K562 (cell line): ENCODE results near the gene LRRC47. TPM values are rescaled to one million over a fixed set of nuclear protein-coding genes. Genes with fewer than 3 reads are reported as not detected.

ENCODE experiments used
- ATAC-seq: fragments of 200-7000 bp; cut with Tn5 transposase; 3 replicates; pipeline ENCODE4 v1.9.1; 2020; ENCODE audit warnings: moderate library complexity
- BruUV-seq: library from RNA; stranded (reverse); fragments of 400-500 nt; replicated peaks from 2 replicates; lab custom pipeline; 2021; lab: Mats Ljungman, UMichigan
- CTCF ChIA-PET: fragments of 300-600 bp; formaldehyde crosslinking; extraction: SDS; loops from one replicate; lab custom pipeline; 2021; ENCODE audit warnings: low intra/inter-chr PET ratio; lab: Yijun Ruan, JAX
- POLR2A ChIA-PET: fragments of 300-600, 350-650 bp; sonication (Branson Sonifier 250); formaldehyde crosslinking; extraction: SDS; loops from one replicate; lab custom pipeline; 2021; ENCODE audit warnings: antibody characterized with exemption, inconsistent platforms; lab: Yijun Ruan, JAX
- DNase-seq, 4 experiments: peaks; one replicate each; pipeline versions ENCODE4 v3.0.0 to v3.0.0-alpha.2; 2011 to 2018; ENCODE audit warnings: low spot score in 3 of 4, mixed read lengths in 3 of 4; ENCODE audit errors: extremely low read depth in 1 of 4
- FAIRE-seq: peaks from 2 replicates; lab custom pipeline; 2011; peaks lifted over from hg19 to GRCh38; lab: Jason Lieb, UNC
- H2AFZ ChIP-seq: 2 replicates; pipeline ENCODE4 v1.6.0; 2011; ENCODE audit warnings: low read depth, low read length, control low read depth, inconsistent platforms
- H3K27ac ChIP-seq: fragments of 200-600 bp; 3 replicates; pipeline ENCODE4 v1.8.0; 2011; ENCODE audit warnings: low read depth, mild to moderate bottlenecking, control low read depth, inconsistent platforms, low read length, moderate library complexity, mixed read lengths; ENCODE audit errors: extremely low read depth
- H3K27me3 ChIP-seq, 2 experiments: fragments of 300-600 bp in 1 of 2; 2 replicates in 1 of 2; 3 replicates in 1 of 2; pipeline versions ENCODE4 v1.6.0 to v1.8.0; 2011; ENCODE audit warnings: inconsistent platforms in 2 of 2, low read length in 2 of 2, mild to moderate bottlenecking in 1 of 2, mixed read lengths in 1 of 2, moderate library complexity in 1 of 2; ENCODE audit not compliant: control insufficient read depth in 2 of 2, insufficient read depth in 2 of 2
- H3K36me3 ChIP-seq: fragments of 300-600 bp; 3 replicates; pipeline ENCODE4 v1.8.0; 2011; ENCODE audit warnings: mild to moderate bottlenecking, low read length, inconsistent platforms; ENCODE audit not compliant: control insufficient read depth, insufficient read depth
- H3K4me1 ChIP-seq, 2 experiments: fragments of 200-600 bp in 1 of 2; replicated peaks in 1 of 2; 2 replicates in 1 of 2; 3 replicates in 1 of 2; pipeline versions ENCODE4 v1.5.1 to v1.8.0; 2011; ENCODE audit warnings: inconsistent platforms in 2 of 2, low read length in 2 of 2, mild to moderate bottlenecking in 1 of 2, mixed read lengths in 1 of 2, moderate library complexity in 1 of 2; ENCODE audit not compliant: control insufficient read depth in 2 of 2, insufficient read depth in 2 of 2
- H3K4me2 ChIP-seq: 2 replicates; pipeline ENCODE4 v1.6.1; 2011; ENCODE audit warnings: low read length, control low read depth, inconsistent platforms, mixed read lengths; ENCODE audit not compliant: insufficient read depth
- H3K4me3 ChIP-seq: fragments of 200-600 bp; sonication (generic), shearing (Covaris generic); 2 replicates; pipeline ENCODE4 v1.5.1; 2016; ENCODE audit warnings: control low read depth, inconsistent platforms
- H3K79me2 ChIP-seq: fragments of 200-600 bp; 3 replicates; pipeline ENCODE4 v1.8.0; 2011; ENCODE audit warnings: low read length, inconsistent platforms; ENCODE audit not compliant: control insufficient read depth, insufficient read depth
- H3K9ac ChIP-seq, 2 experiments: 2 replicates each; pipeline versions ENCODE4 v1.6.0 to v1.6.1; 2011; ENCODE audit warnings: low read depth in 2 of 2, low read length in 2 of 2, control low read depth in 1 of 2, inconsistent platforms in 1 of 2, mild to moderate bottlenecking in 1 of 2, mixed read lengths in 1 of 2; ENCODE audit not compliant: insufficient read depth in 1 of 2
- H3K9me1 ChIP-seq: one replicate; pipeline ENCODE4 v1.6.0; 2011; ENCODE audit warnings: inconsistent platforms, mild to moderate bottlenecking, low read length, moderate library complexity; ENCODE audit not compliant: control insufficient read depth, insufficient read depth
- H3K9me3 ChIP-seq: replicated peaks from 2 replicates; pipeline ENCODE4 v1.5.1; 2011; ENCODE audit warnings: low read depth, low read length, inconsistent platforms; ENCODE audit not compliant: control insufficient read depth, insufficient read depth
- H4K20me1 ChIP-seq: replicated peaks from 2 replicates; pipeline ENCODE4 v1.6.1; 2011; ENCODE audit warnings: low read length, inconsistent platforms, mixed read lengths; ENCODE audit not compliant: control insufficient read depth, insufficient read depth
- NBN ChIP-seq: fragments of 450-650 bp; IDR thresholded peaks from 2 replicates; pipeline ENCODE4 v1.6.1; 2016; ENCODE audit warnings: low read depth, mild to moderate bottlenecking
- REST ChIP-seq, 2 experiments: fragments of 450-650 bp; formaldehyde crosslinking in 1 of 2; IDR thresholded peaks; 2 replicates each; pipeline versions ENCODE4 v1.4.0 to v1.6.1; 2014 to 2020; ENCODE audit warnings: mild to moderate bottlenecking in 2 of 2, borderline replicate concordance in 1 of 2, low read depth in 1 of 2
- ZNF277 ChIP-seq: fragments of 250-450 bp; sonication (Bioruptor Pico); IDR thresholded peaks from 2 replicates; pipeline ENCODE4 v1.8.0; 2022; ENCODE audit warnings: inconsistent platforms, mild to moderate bottlenecking, moderate library complexity, borderline replicate concordance
- WGBS: fragments of 100-300 bp; shearing (Covaris generic); methylation state at CpG from one replicate; pipeline ENCODE4 v1.1.6; 2016; ENCODE audit warnings: low coverage, mixed read lengths; ENCODE audit not compliant: insufficient coverage; ENCODE audit errors: missing lambda C conversion rate; 5-methylcytosine and 5-hydroxymethylcytosine counted together
- in situ Hi-C: fragments of 300-500 bp; cut with MboI; formaldehyde crosslinking; loops from 4 replicates; pipeline ENCODE4 v1.15.0; 2018; ENCODE audit warnings: inconsistent platforms, mixed read lengths
- intact Hi-C: fragments of 100-400 bp; cut with micrococcal nuclease; formaldehyde crosslinking; loops from 2 replicates; pipeline ENCODE4 v1.14.2; 2022
- polyA plus RNA-seq, 8 experiments: library from polyadenylated mRNA; depleted of rRNA in 4 of 8; stranded (reverse) in 5 of 8; unstranded in 3 of 8; fragments of >200 nt; fragmentation: Nextera tagmentation in 2 of 8; fragmentation: Illumina TruSeq in 1 of 8; extraction: Ambion mirVana in 2 of 8; extraction: Trizol in 1 of 8; gene quantifications; 2 replicates each; pipeline versions ENCODE4 v1.2.1 to v1.2.3, GENCODE V29; 2011 to 2014; ENCODE audit warnings: inconsistent platforms in 1 of 8, missing spikeins in 1 of 8
- total RNA-seq, 7 experiments: library from RNA; depleted of rRNA in 6 of 7; stranded (reverse); fragments of >200 nt in 6 of 7; fragmentation: Illumina TruSeq in 2 of 7; extraction: Trizol in 2 of 7; gene quantifications; 2 replicates each; pipeline versions ENCODE4 v1.2.1 to v1.2.3, GENCODE V29; 2011 to 2021; ENCODE audit warnings: low replicate concordance in 1 of 7

LRRC47 gene
- total and polyA plus RNA-seq, 9 of the 15 experiments (the other 6 are each of a cell fraction or from before 2014, with no cell fraction given): 4.6 to 68.0 (median 35.9) TPM

DNA sequence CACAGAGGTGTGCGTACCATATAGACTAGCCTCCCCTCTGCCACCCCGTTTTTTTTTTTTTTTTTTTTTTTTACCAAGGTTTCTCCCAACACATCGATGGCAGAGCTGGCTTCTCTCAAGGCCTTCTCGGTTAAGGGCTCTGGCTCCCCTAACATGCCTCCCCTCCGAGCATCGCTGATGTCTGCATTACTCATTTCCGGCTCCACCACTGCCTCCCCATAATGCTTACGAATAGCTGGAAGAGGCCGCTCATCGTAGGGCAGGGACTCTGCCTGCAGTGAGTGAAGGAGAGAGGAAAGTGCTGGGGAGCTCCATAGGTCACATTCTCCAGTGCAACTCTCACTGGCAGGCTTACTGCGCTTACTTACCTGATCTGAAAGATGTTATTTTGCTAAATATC is 40.1 kb upstream of the LRRC47 start:
- no peak for FAIRE-seq
- BruUV-seq: no TSS peak
- Histone ChIP-seq H3K9ac (no peak overlapping the region), H2AFZ (no peak overlapping the region), H3K4me3 (no peak overlapping the region), H3K9me3 (no peaks in the 10 kb centered on the region), H3K4me1 (no peaks in the 10 kb centered on the region), H4K20me1 (no peaks in the 10 kb centered on the region), H3K9me1 (no peaks in the 10 kb centered on the region), H3K4me2 (no peak overlapping the region), H3K27ac (no peak overlapping the region), H3K27me3 (no peaks in the 10 kb centered on the region), H3K79me2 (no peaks in the 10 kb centered on the region), H3K36me3 (peaks cover 79% of the 10 kb centered on the region)
- no peak for ATAC-seq
- in situ Hi-C loops: no loop called here
- intact Hi-C loops: no loop called here
- WGBS: 92% methylated on average over 8 of the region's 11 CpGs
- TF ChIP-seq NBN: no peak
- no peak for TF ChIP-seq REST (IDR thresholded peaks at IDR 0.05; ENCODE audit: borderline replicate concordance)
- TF ChIP-seq REST (CRISPR knock-in tag; IDR thresholded peaks at IDR 0.05; ENCODE audit: low read depth): no peak
- TF ChIP-seq ZNF277 (CRISPR knock-in tag): no peak
- no peak for DNase-seq
- POLR2A ChIA-PET: no interaction called here
- CTCF ChIA-PET: no interaction called here
